ENCODE results near the gene TOM1L2. TPM values are rescaled to one million over a fixed set of nuclear protein-coding genes. Genes with fewer than 3 reads are reported as not detected.

Gene TOM1L2
- total RNA-seq, 3 donors from 2014 or later (not counting 1 experiment from before 2014, with no cell fraction given) = 35.7 to 43.2 (median 35.7) TPM

DNA sequence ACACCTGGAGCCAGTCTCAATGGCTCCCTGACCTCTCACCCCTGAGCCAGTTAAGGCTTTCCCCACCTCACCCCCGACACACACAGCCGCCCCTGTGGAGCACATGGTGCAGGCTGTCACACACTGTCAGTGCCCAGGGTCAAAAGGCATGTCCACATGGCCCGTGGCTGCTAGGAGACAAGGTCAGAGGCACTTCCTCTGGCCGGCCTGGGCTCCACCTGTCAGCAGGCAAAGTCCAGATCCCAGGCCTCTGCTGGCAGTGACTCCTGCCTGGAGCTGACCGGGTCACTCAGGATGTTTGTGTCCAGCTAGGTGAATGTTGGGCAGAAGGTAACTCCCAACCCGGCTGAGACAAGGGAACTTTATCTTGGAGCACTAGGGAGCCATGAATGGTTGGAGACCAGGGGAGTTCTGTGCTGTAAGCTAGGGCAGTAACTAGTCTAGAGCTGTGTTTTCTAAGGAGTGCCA lies 141.4 kb downstream of the TOM1L2 start:
- Mint-ChIP-seq H3K4me3 (no peak overlapping the region), H3K36me3 (no peaks in the 10 kb centered on the region), H3K27ac (no peak overlapping the region), H3K4me1 (peaks cover 25 to 47% of the 10 kb centered on the region in 2 donors), H3K27me3 (ENCODE audit: low read depth in 2 of 2) (no peaks in the 10 kb centered on the region), H3K9me3 (no peaks in the 10 kb centered on the region)
- no peak overlapping the region for H3K4me3 ChIP-seq (ENCODE audit: low read length)
- intact Hi-C loops (cut with micrococcal nuclease) = no loop called here
- DNase-seq = no peak
- TF ChIP-seq, protein P1, sequence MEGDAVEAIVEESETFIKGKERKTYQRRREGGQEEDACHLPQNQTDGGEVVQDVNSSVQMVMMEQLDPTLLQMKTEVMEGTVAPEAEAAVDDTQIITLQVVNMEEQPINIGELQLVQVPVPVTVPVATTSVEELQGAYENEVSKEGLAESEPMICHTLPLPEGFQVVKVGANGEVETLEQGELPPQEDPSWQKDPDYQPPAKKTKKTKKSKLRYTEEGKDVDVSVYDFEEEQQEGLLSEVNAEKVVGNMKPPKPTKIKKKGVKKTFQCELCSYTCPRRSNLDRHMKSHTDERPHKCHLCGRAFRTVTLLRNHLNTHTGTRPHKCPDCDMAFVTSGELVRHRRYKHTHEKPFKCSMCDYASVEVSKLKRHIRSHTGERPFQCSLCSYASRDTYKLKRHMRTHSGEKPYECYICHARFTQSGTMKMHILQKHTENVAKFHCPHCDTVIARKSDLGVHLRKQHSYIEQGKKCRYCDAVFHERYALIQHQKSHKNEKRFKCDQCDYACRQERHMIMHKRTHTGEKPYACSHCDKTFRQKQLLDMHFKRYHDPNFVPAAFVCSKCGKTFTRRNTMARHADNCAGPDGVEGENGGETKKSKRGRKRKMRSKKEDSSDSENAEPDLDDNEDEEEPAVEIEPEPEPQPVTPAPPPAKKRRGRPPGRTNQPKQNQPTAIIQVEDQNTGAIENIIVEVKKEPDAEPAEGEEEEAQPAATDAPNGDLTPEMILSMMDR (IDR thresholded peaks at IDR 0.05) = no peak
- no peaks in the 10 kb centered on the region for H3K36me3 ChIP-seq (ENCODE audit: control insufficient read depth, insufficient read depth, low read length)
- H3K27me3 ChIP-seq (ENCODE audit: control insufficient read depth, insufficient read depth, low read length) = no peaks in the 10 kb centered on the region
- H3K4me1 ChIP-seq (ENCODE audit: control insufficient read depth, insufficient read depth, low read length) = peaks cover 44% of the 10 kb centered on the region
- H3K9me3 ChIP-seq (ENCODE audit: control insufficient read depth, insufficient read depth, low read length) = no peaks in the 10 kb centered on the region
- no peak overlapping the region for H3K27ac ChIP-seq (ENCODE audit: low read length)
- 93% methylated on average over 6 of the region's 6 CpGs for WGBS (ENCODE audit: insufficient coverage)
- no peak for ATAC-seq

GRCh38 chr17:17830269-17830567 lies 142.0 kb downstream of the TOM1L2 start:
- Mint-ChIP-seq H3K27me3 (ENCODE audit: low read depth in 2 of 2) (no peaks in the 10 kb centered on the region), H3K27ac (no peak overlapping the region), H3K4me3 (no peak overlapping the region), H3K36me3 (no peaks in the 10 kb centered on the region), H3K9me3 (no peaks in the 10 kb centered on the region), H3K4me1 (peaks cover 26 to 48% of the 10 kb centered on the region in 2 donors)
- Histone ChIP-seq H3K27me3 (ENCODE audit: control insufficient read depth, insufficient read depth, low read length) (no peaks in the 10 kb centered on the region), H3K36me3 (ENCODE audit: control insufficient read depth, insufficient read depth, low read length) (no peaks in the 10 kb centered on the region), H3K27ac (ENCODE audit: low read length) (no peak overlapping the region), H3K4me3 (ENCODE audit: low read length) (no peak overlapping the region), H3K9me3 (ENCODE audit: control insufficient read depth, insufficient read depth, low read length) (no peaks in the 10 kb centered on the region), H3K4me1 (ENCODE audit: control insufficient read depth, insufficient read depth, low read length) (peaks cover 44% of the 10 kb centered on the region)
- WGBS (ENCODE audit: insufficient coverage) = 100% methylated on average over 2 of the region's 2 CpGs
- intact Hi-C loops (cut with micrococcal nuclease) = no loop called here
- ATAC-seq = no peak
- DNase-seq = no peak
- TF ChIP-seq, protein P1 (IDR thresholded peaks at IDR 0.05) = no peak

DNA sequence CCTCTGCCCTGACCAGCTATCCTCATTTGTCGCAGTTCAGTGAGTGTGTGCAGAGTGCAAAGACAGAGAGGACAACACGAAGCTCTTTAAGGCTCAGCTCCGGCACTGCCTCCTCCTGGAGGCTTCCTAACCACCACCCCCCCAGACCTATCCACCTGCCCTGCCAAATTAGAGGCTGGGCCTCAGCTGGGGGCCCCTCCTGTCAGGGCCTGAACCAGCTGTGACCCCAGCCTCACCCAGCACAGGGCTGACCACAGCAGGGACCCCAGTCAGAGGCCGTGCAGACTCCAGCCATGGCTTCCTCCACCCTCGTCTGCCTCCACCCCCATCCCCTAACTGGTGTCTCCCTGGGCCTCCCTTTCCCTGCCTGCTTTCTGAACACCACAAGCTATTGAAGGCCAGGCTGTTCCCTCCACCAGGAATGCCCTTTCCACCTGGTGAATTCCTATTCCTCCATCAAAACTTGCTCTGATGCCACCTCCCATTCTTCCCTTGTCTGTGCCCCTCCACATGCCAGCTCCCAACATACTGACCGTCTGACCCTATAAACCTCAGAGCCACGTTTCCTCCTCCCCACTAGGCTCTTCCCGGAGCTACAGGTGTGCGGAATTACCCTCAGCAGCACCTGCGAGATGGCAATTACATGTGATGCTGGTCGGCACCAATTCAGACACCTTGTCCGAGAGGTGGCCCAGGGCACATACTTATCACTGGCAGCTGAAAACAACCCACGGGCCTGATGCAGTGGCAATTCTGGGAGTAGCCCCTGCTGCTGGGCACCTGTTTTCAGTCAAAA lies 144.2 kb downstream of the TOM1L2 start:
- WGBS (ENCODE audit: insufficient coverage) = 89% methylated on average over 13 of the region's 13 CpGs

More for the DNA sequence above, 144.2 kb downstream of the TOM1L2 start:
- TF ChIP-seq, protein P1 (IDR thresholded peaks at IDR 0.05) = no peak
- intact Hi-C loops (cut with micrococcal nuclease) = no loop called here
- Mint-ChIP-seq H3K36me3 (no peaks in the 10 kb centered on the region), H3K27ac (peak overlapping the region in 1 of 2 donors; percentile 48), H3K9me3 (no peaks in the 10 kb centered on the region), H3K27me3 (ENCODE audit: low read depth in 2 of 2) (no peaks in the 10 kb centered on the region), H3K4me1 (peaks cover 15 to 51% of the 10 kb centered on the region in 2 donors), H3K4me3 (no peak overlapping the region)
- ATAC-seq (no peak), DNase-seq (no peak)
- H3K27ac ChIP-seq (ENCODE audit: low read length) = no peak overlapping the region
- no peaks in the 10 kb centered on the region for H3K27me3 ChIP-seq (ENCODE audit: control insufficient read depth, insufficient read depth, low read length)
- no peaks in the 10 kb centered on the region for H3K36me3 ChIP-seq (ENCODE audit: control insufficient read depth, insufficient read depth, low read length)
- H3K4me1 ChIP-seq (ENCODE audit: control insufficient read depth, insufficient read depth, low read length) = peaks cover 51% of the 10 kb centered on the region
- H3K9me3 ChIP-seq (ENCODE audit: control insufficient read depth, insufficient read depth, low read length) = no peaks in the 10 kb centered on the region
- no peak overlapping the region for H3K4me3 ChIP-seq (ENCODE audit: low read length)

Measured in natural killer cell (primary cell).